ENCODE measurements around the gene ITGB6.

DNA sequence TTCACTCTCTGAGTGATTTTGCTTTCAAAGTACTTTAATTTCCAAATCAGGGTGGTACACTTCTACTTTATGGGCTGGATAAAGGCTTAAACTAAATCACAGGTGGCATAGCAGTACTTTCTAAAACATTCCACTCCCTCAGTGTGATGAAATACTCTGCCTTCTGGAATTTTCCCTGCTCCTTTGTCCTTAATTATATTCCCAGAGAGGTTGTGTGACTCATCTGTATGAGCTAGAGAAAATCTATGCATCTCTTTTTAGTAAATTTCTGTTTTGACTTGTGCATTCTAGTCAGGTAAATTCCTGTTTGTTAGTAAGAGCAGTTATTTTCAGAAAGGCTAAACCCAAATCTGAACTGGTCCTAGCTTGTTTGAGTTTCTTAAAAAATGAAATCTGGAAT is 108.7 kb downstream of the ITGB6 start:
- TF ChIP-seq CTCF (IDR thresholded peaks at IDR 0.05 in 4 of 5, conservative IDR thresholded peaks at IDR 0.05 in 1 of 5) (no peak), POLR2A (IDR thresholded peaks at IDR 0.05) (no peak)
